Uterus (tissue), 4 donors: ENCODE measurements around the gene GHRH. TPM values are rescaled to one million over a fixed set of nuclear protein-coding genes. Genes with fewer than 3 reads are reported as not detected.

Experiments used
- DNase-seq, 2 donors: peaks; one replicate each; pipeline ENCODE4 v3.0.0-alpha.2; 2019 to 2020
- H3K27ac ChIP-seq, 2 donors: fragments of 200-600 bp; sonication (generic); 1 replicate in 1 of 2; 2 replicates in 1 of 2; pipeline ENCODE4 v1.5.1; 2016 to 2018
- H3K27me3 ChIP-seq, 2 donors: fragments of 200-600 bp; sonication (generic); one replicate each; pipeline ENCODE4 v1.5.1; 2018 to 2019; ENCODE audit warnings: control low read depth in 1 of 2
- H3K36me3 ChIP-seq, 2 donors: fragments of 200-600 bp; sonication (generic); one replicate each; pipeline ENCODE4 v1.5.1; 2019; ENCODE audit warnings: control low read depth in 1 of 2
- H3K4me1 ChIP-seq, 2 donors: fragments of 200-600 bp; sonication (generic); one replicate each; pipeline ENCODE4 v1.5.1; 2018 to 2019; ENCODE audit warnings: control low read depth in 1 of 2
- H3K4me3 ChIP-seq, 2 donors: fragments of 200-600 bp; sonication (generic); 1 replicate in 1 of 2; 2 replicates in 1 of 2; pipeline ENCODE4 v1.5.1; 2018 to 2019; ENCODE audit warnings: mild to moderate bottlenecking in 1 of 2
- H3K9me3 ChIP-seq, 2 donors: fragments of 200-600 bp; sonication (generic); one replicate each; pipeline ENCODE4 v1.5.1; 2019; ENCODE audit warnings: control low read depth in 1 of 2
- CTCF ChIP-seq, 4 experiments: fragments of 200-600 bp in 2 of 4; fragments of 450-650 bp in 2 of 4; sonication (generic) in 2 of 4; IDR thresholded peaks; one replicate each; pipeline ENCODE4 v1.5.1; 2016 to 2019; ENCODE audit warnings: antibody characterized with exemption in 4 of 4, mild to moderate bottlenecking in 2 of 4, moderate library complexity in 1 of 4
- POLR2A ChIP-seq, 2 donors: fragments of 450-650 bp; IDR thresholded peaks; one replicate each; pipeline ENCODE4 v1.6.1; 2016; ENCODE audit warnings: antibody characterized with exemption in 2 of 2, mild to moderate bottlenecking in 1 of 2, moderate library complexity in 1 of 2
- intact Hi-C: fragments of 100-400 bp; cut with DNase I; formaldehyde crosslinking; loops from one replicate; pipeline ENCODE4 v1.15.1; 2023; ENCODE audit warnings: low total_unique reads
- total RNA-seq, 4 donors: library from RNA; depleted of rRNA in 3 of 4; stranded (reverse); fragments of >200 nt in 3 of 4; gene quantifications; one replicate each; pipeline versions ENCODE4 v1.1.0 to v1.2.4, GENCODE V29; 2014 to 2023
- donor health status: DM: yes; HTN: yes; CAD: no.

The GHRH gene
- total RNA-seq, 4 donors from 2014 or later: not detected

DNA sequence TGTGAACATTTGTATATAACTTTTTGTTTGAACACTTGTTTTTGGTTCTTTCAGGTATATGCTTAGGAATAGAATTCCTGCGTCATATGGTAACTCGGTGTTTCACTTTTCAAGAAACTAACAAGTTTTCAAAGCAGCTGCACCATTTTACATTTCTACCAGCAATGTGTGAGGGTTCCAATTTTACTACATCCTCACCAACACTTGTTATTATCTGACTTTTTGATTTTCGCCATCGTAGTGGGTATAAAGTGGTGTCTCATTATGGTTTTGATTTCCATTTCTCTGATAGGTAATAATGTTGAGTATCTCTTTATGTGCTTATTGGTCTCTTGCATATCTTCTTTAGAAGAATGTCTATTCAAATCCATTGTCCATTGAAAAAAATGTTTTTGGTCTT is 42.6 kb downstream of the GHRH start:
- DNase-seq: no peak
- intact Hi-C loops: no loop called here
- H3K27ac ChIP-seq: no peak overlapping the region
- TF ChIP-seq POLR2A (IDR thresholded peaks at IDR 0.05) (no peak), CTCF (IDR thresholded peaks at IDR 0.05) (no peak)
- no peaks in the 10 kb centered on the region for H3K9me3 ChIP-seq
- no peaks in the 10 kb centered on the region for H3K27me3 ChIP-seq
- no peaks in the 10 kb centered on the region for H3K4me1 ChIP-seq
- H3K36me3 ChIP-seq: no peaks in the 10 kb centered on the region
- no peak overlapping the region for H3K4me3 ChIP-seq

DNA sequence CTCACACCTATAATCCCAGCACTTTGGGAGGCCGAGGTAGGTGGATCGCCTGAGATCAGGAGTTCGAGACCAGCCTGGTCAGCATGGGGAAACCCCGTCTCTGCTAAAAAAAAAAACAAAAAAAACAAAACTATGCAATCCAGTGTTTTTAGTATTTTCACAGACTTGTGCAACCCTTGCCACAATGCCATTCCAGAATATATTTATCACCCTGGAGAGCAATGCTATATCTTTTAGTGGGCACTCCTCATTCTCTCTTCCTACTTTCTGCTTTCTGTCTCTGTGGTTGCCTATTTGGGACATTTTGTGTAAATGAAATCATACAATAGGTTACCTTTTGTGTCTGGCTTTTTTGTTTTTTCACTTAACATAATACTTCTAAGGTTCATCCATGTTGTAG is 43.2 kb downstream of the GHRH start:
- no peaks in the 10 kb centered on the region for H3K36me3 ChIP-seq
- intact Hi-C loops: no loop called here

GRCh38 chr20:37209661-37210314 is 51.8 kb downstream of the GHRH start:
- intact Hi-C loops: no loop called here
- H3K36me3 ChIP-seq: no peaks in the 10 kb centered on the region

More for the DNA sequence above, 43.2 kb downstream of the GHRH start:
- H3K9me3 ChIP-seq: no peaks in the 10 kb centered on the region
- H3K27me3 ChIP-seq: no peaks in the 10 kb centered on the region
- H3K27ac ChIP-seq: no peak overlapping the region
- no peak for DNase-seq
- no peak overlapping the region for H3K4me3 ChIP-seq
- no peaks in the 10 kb centered on the region for H3K4me1 ChIP-seq
- TF ChIP-seq POLR2A (IDR thresholded peaks at IDR 0.05) (no peak), CTCF (IDR thresholded peaks at IDR 0.05) (no peak)

DNA sequence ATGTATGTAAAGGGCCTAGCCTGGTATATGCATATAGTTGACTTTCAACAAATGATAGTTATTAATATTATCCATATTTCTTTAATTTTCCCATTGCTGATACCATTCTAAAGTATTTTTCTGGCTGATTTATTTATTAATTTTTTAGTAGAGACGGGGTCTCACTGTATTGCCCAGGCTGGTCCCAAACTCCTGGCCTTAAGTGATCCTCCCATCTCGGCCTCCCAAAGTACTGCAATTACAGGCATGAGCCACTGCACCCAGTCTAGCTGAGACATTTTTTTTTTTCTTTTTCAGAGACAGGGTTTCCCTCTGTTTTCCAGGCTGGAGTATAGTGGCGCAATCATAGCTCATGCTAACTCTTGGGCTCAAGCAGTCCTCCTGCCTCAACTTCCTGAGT is 52.4 kb downstream of the GHRH start:
- DNase-seq: no peak
- Histone ChIP-seq H3K27me3 (no peaks in the 10 kb centered on the region), H3K9me3 (no peaks in the 10 kb centered on the region), H3K4me3 (no peak overlapping the region), H3K27ac (no peak overlapping the region), H3K36me3 (no peaks in the 10 kb centered on the region), H3K4me1 (no peaks in the 10 kb centered on the region)
- TF ChIP-seq POLR2A (IDR thresholded peaks at IDR 0.05) (no peak), CTCF (IDR thresholded peaks at IDR 0.05) (no peak)
- intact Hi-C loops: no loop called here

More at GRCh38 chr20:37209661-37210314, 51.8 kb downstream of the GHRH start:
- H3K27me3 ChIP-seq: no peaks in the 10 kb centered on the region
- no peaks in the 10 kb centered on the region for H3K9me3 ChIP-seq
- no peak for DNase-seq
- H3K4me3 ChIP-seq: no peak overlapping the region
- no peaks in the 10 kb centered on the region for H3K4me1 ChIP-seq
- TF ChIP-seq CTCF (IDR thresholded peaks at IDR 0.05): no peak
- TF ChIP-seq POLR2A (IDR thresholded peaks at IDR 0.05): no peak
- no peak overlapping the region for H3K27ac ChIP-seq

GRCh38 chr20:37207171-37207570 is 54.4 kb downstream of the GHRH start:
- intact Hi-C loops: no loop called here
- TF ChIP-seq POLR2A (IDR thresholded peaks at IDR 0.05) (no peak), CTCF (IDR thresholded peaks at IDR 0.05) (no peak)
- Histone ChIP-seq H3K9me3 (no peaks in the 10 kb centered on the region), H3K27me3 (no peaks in the 10 kb centered on the region), H3K27ac (no peak overlapping the region), H3K36me3 (no peaks in the 10 kb centered on the region), H3K4me1 (no peaks in the 10 kb centered on the region), H3K4me3 (no peak overlapping the region)
- DNase-seq: no peak
